ENCODE results near the gene CSNK2A2.

CSNK2A2 gene

DNA sequence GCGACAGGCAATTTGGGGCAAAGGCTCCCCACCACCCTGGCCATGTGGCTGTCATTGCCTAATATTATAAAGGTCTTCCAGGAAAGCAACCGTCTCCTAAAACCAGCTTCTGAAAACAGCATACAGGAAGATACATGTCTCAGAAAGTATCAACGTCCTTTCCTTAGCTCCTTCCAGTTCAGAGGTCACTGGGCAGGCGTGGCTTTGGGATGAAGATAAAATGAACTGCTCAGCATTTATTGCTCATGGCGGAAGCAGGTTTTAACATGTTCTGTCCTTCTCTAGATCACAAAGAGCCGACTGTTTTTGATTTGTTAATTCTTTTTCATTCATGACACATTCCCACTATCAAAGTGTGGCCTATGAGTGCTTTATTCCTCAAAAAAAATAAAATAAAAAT is 76.8 kb downstream of the CSNK2A2 start:
- DNase-seq (ENCODE audit: insufficient read length, low spot score) (no peak), FAIRE-seq (no peak)
- TF ChIP-seq POLR2A (IDR thresholded peaks at IDR 0.05; ENCODE audit: low read depth, low read length): no peak

DNA sequence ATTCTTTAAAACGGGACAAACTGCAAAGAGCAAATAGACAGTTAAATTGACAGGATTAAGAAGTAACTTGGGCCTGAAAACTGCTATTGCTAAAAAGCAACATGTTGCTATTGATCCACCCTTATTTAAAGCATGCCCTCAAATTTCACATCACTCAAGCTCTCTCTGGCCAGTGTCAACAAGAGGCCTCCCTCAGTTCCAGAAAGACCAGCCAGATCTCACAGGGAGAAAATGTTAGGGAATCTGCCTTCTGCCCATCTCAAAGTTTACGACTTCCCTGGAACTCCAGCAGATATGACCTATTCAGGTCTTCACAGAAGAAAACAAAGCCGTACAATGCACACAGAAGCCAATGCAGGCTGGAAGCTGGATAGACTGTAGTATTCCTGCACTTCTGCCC is 77.7 kb downstream of the CSNK2A2 start:
- no peak for FAIRE-seq
- DNase-seq (ENCODE audit: insufficient read length, low spot score): no peak
- TF ChIP-seq POLR2A (IDR thresholded peaks at IDR 0.05; ENCODE audit: low read depth, low read length): no peak

DNA sequence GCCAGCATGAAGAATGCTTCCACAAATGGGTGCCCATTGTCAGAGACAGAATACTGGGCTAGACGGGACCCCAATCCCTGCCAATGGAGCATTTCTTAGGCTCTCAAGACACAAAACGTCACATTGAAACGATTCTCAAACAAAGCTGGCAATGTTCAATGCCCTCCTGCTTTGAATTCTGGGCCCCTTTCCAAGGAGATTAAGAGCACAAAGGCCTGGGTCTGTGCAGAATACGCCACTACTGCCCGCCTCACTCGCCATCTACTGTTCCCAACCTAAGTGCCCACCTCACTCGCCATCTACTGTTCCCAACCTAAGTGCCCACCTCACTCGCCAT is 78.4 kb downstream of the CSNK2A2 start:
- FAIRE-seq (no peak), DNase-seq (ENCODE audit: insufficient read length, low spot score) (no peak)
- TF ChIP-seq POLR2A (IDR thresholded peaks at IDR 0.05; ENCODE audit: low read depth, low read length): no peak

- FAIRE-seq (no peak), DNase-seq (ENCODE audit: insufficient read length, low spot score) (no peak)
- no peak for TF ChIP-seq POLR2A (IDR thresholded peaks at IDR 0.05; ENCODE audit: low read depth, low read length)
Observed at GRCh38 chr16:58118801-58119508, 79.0 kb downstream of the CSNK2A2 start.

- FAIRE-seq (no peak), DNase-seq (ENCODE audit: insufficient read length, low spot score) (no peak)
- no peak for TF ChIP-seq POLR2A (IDR thresholded peaks at IDR 0.05; ENCODE audit: low read depth, low read length)
Observed at GRCh38 chr16:58116529-58116928, 81.4 kb downstream of the CSNK2A2 start.

GRCh38 chr16:58116081-58116480 is 81.8 kb downstream of the CSNK2A2 start:
- no peak for TF ChIP-seq POLR2A (IDR thresholded peaks at IDR 0.05; ENCODE audit: low read depth, low read length)
- FAIRE-seq: no peak
- no peak for DNase-seq (ENCODE audit: insufficient read length, low spot score)

DNA sequence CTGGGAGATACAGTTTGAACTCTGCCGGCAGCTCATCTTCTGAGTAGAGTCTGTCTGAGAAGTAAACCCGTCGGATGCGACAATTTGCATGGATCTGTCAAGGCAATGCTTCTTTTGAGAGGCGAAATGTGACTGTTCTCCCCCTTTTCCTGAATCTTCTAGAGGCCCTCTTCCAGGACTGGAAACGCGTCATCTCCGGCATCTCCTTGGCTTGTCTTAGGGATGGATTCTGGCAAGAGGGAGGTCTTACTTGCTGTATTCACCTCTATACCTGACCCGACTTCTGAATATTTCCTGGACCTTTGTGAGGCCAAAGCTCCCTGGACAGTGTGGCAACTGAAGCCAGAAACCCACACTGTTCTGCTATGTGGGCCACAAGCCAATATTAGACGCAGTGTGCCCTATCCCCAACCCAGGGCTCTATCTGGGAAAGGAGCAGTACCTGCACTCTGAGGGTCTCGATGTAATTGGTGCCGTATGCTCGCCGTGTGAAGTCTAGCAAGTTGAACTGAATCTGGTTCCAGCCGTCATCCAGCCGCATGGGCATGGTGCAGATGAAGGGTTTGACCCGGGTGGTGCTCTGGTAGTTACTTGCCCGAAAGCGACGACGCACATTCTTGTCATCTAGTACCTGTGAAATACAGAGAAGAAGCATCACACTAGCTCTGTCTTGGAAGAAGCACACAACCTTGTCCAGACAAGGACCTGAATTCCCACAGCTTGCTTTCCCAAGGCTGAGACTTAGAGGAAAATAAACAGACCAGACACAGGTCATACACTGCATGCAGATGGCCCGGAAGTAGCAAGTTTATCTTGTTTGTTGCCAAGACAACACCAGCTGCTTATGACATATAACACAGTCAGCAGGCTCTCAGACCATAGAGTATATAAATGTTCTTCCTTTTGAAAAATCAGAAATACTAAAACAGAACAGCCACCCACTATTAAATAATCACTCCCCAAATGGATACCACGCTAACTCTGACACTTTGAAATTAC is 82.8 kb downstream of the CSNK2A2 start:
- DNase-seq (ENCODE audit: insufficient read length, low spot score) (no peak), FAIRE-seq (no peak)
- TF ChIP-seq POLR2A (IDR thresholded peaks at IDR 0.05; ENCODE audit: low read depth, low read length): no peak

DNA sequence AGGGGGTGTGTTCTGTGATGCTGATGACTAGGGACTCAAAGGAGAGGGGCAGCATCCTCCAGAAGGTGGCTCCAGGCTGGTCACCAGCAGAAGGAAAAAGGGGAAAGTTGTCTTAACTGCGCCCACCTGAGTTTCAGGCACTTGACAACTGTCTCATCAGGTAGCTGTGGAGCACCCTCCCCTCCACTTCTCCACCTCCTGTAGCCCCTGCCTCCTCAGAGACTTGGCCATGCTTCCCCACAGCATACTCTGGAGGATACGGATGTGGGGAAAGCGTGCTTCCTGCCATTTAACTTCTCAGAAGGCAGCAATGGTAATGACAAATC is 86.6 kb downstream of the CSNK2A2 start:
- TF ChIP-seq POLR2A (IDR thresholded peaks at IDR 0.05; ENCODE audit: low read depth, low read length): no peak
- no peak for DNase-seq (ENCODE audit: insufficient read length, low spot score)
- no peak for FAIRE-seq

DNA sequence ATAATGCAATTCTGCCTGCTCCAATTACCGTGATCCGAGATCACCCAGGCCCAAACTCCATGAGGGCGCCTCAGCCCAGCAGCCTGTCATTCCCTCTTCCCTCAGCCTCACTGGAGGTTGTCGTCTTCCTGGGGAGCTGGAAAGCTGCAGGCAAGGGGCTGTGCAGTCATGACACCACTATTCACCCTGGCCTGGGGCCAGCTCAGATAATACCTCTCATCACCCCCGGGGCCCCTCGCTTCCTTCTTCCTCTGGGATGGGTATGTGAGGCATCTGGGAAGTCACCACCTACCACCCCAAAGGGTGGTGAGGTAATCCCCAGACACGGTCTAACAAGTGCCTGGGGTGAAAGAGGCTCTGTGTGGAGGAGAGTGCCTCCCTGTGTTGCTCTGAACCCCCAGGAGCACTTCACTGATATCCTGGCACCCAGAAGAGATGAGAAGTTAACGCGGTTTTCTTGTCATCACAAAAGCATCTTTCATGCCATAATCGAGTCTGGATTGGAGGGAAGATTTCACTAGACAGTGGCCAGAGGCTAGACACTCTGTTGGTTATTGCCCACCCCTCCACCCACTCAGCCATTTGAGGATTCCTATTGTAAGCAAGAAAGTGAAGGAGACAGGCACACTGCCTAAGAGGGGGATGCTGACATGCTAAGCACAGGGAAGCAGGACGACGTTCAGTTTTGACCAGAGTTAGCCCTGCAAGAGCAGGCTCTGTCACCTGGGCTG is 87.2 kb downstream of the CSNK2A2 start:
- no peak for TF ChIP-seq POLR2A (IDR thresholded peaks at IDR 0.05; ENCODE audit: low read depth, low read length)
- no peak for FAIRE-seq
- no peak for DNase-seq (ENCODE audit: insufficient read length, low spot score)

- FAIRE-seq: no peak
- no peak for TF ChIP-seq POLR2A (IDR thresholded peaks at IDR 0.05; ENCODE audit: low read depth, low read length)
- DNase-seq (ENCODE audit: insufficient read length, low spot score): no peak
Observed at GRCh38 chr16:58109881-58110280, 88.0 kb downstream of the CSNK2A2 start.

DNA sequence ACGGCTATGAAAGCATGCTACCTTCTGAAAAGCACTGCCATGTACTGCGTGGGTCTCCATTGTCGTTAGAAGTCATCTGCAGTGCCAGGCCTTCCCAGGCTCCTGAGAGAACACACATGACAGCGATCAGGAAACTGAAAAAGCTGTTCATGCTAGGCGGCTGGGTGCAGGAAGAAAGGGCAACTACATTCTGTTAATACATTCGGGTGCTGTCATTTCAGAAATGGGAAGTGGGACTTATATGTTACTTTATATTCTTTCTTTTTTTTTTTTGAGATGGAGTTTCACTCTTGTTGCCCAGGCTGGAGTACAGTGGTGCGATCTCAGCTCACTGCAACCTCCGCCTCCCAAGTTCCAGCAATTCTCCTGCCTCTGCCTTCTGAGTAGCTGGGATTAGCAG is 88.6 kb downstream of the CSNK2A2 start:
- TF ChIP-seq POLR2A (IDR thresholded peaks at IDR 0.05; ENCODE audit: low read depth, low read length): no peak
- DNase-seq (ENCODE audit: insufficient read length, low spot score): no peak
- FAIRE-seq: no peak

Measured in H54 (cell line).